ENCODE results near the gene CSDE1.

DNA sequence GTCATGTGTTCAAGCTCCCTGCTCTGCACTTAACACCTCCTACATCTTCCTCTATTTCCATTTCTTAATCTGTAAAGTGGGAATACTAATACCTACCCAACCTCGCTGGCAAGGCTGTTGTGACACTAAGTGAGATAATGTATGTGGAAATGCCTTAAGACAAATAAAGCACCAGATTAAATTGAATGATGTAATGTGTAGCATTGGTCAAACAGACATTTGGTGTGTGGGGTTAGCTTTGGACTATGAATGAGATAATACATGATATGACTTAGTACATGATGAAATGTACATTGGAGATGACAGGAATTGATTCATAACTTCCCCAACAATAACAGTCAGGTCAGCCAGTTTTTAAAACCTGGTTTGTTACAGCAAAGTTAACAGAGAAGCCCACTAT, 67.6 kb downstream of the CSDE1 start:
- TF ChIP-seq, protein P1, sequence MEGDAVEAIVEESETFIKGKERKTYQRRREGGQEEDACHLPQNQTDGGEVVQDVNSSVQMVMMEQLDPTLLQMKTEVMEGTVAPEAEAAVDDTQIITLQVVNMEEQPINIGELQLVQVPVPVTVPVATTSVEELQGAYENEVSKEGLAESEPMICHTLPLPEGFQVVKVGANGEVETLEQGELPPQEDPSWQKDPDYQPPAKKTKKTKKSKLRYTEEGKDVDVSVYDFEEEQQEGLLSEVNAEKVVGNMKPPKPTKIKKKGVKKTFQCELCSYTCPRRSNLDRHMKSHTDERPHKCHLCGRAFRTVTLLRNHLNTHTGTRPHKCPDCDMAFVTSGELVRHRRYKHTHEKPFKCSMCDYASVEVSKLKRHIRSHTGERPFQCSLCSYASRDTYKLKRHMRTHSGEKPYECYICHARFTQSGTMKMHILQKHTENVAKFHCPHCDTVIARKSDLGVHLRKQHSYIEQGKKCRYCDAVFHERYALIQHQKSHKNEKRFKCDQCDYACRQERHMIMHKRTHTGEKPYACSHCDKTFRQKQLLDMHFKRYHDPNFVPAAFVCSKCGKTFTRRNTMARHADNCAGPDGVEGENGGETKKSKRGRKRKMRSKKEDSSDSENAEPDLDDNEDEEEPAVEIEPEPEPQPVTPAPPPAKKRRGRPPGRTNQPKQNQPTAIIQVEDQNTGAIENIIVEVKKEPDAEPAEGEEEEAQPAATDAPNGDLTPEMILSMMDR (IDR thresholded peaks at IDR 0.05; ENCODE audit: low read depth, low read length, poor library complexity, severe bottlenecking) = no peak
- no peak for TF ChIP-seq EZH2phosphoT487 (IDR thresholded peaks at IDR 0.05; ENCODE audit: borderline replicate concordance, low read length)
